ENCODE measurements around the gene ENDOV.

The ENDOV gene

GRCh38 chr17:80454557-80455335 is 39.8 kb downstream of the ENDOV start:
- no peaks in the 10 kb centered on the region for H3K9me3 ChIP-seq (ENCODE audit: control insufficient read depth, low read length)
- peaks cover 17% of the 10 kb centered on the region for H3K27me3 ChIP-seq (replicated peaks; ENCODE audit: control insufficient read depth, insufficient read depth, low read length)
- DNase-seq (ENCODE audit: low read depth) = peak; percentile 99
- H3K4me3 ChIP-seq (ENCODE audit: low read length) = peak overlapping the region; percentile 91
- H3K36me3 ChIP-seq (ENCODE audit: control insufficient read depth, insufficient read depth, low read length, severe bottlenecking) = no peaks in the 10 kb centered on the region
- H3K4me1 ChIP-seq (ENCODE audit: control insufficient read depth, insufficient read depth, low read length) = peaks cover 37% of the 10 kb centered on the region
- peak overlapping the region; percentile 95 for H3K9ac ChIP-seq (ENCODE audit: low read length)

- H3K4me1 ChIP-seq (ENCODE audit: control insufficient read depth, insufficient read depth, low read length) = peaks cover 37% of the 10 kb centered on the region
- peak overlapping the region; percentile 95 for H3K9ac ChIP-seq (ENCODE audit: low read length)
- peak overlapping the region; percentile 91 for H3K4me3 ChIP-seq (ENCODE audit: low read length)
- DNase-seq (ENCODE audit: low read depth) = peak; percentile 82
- no peaks in the 10 kb centered on the region for H3K9me3 ChIP-seq (ENCODE audit: control insufficient read depth, low read length)
- no peaks in the 10 kb centered on the region for H3K36me3 ChIP-seq (ENCODE audit: control insufficient read depth, insufficient read depth, low read length, severe bottlenecking)
- peaks cover 18% of the 10 kb centered on the region for H3K27me3 ChIP-seq (replicated peaks; ENCODE audit: control insufficient read depth, insufficient read depth, low read length)
Observed at GRCh38 chr17:80455336-80455710, 40.4 kb downstream of the ENDOV start.

GRCh38 chr17:80455784-80456183 is 40.8 kb downstream of the ENDOV start:
- Histone ChIP-seq H3K27me3 (replicated peaks; ENCODE audit: control insufficient read depth, insufficient read depth, low read length) (peaks cover 18% of the 10 kb centered on the region), H3K9me3 (ENCODE audit: control insufficient read depth, low read length) (no peaks in the 10 kb centered on the region), H3K4me1 (ENCODE audit: control insufficient read depth, insufficient read depth, low read length) (peaks cover 39% of the 10 kb centered on the region), H3K36me3 (ENCODE audit: control insufficient read depth, insufficient read depth, low read length, severe bottlenecking) (no peaks in the 10 kb centered on the region), H3K4me3 (ENCODE audit: low read length) (peak overlapping the region; percentile 91), H3K9ac (ENCODE audit: low read length) (peak overlapping the region; percentile 95)
- no peak for DNase-seq (ENCODE audit: low read depth)

- H3K4me3 ChIP-seq (ENCODE audit: low read length) = peak overlapping the region; percentile 52
Observed at GRCh38 chr17:80456465-80457235, 41.7 kb downstream of the ENDOV start.

GRCh38 chr17:80457236-80457856 is 42.4 kb downstream of the ENDOV start:
- no peaks in the 10 kb centered on the region for H3K36me3 ChIP-seq (ENCODE audit: control insufficient read depth, insufficient read depth, low read length, severe bottlenecking)
- peak overlapping the region; percentile 52 for H3K4me3 ChIP-seq (ENCODE audit: low read length)
- peak overlapping the region; percentile 25 for H3K9ac ChIP-seq (ENCODE audit: low read length)
- H3K9me3 ChIP-seq (ENCODE audit: control insufficient read depth, low read length) = no peaks in the 10 kb centered on the region
- H3K4me1 ChIP-seq (ENCODE audit: control insufficient read depth, insufficient read depth, low read length) = peaks cover 40% of the 10 kb centered on the region
- DNase-seq (ENCODE audit: low read depth) = no peak
- H3K27me3 ChIP-seq (replicated peaks; ENCODE audit: control insufficient read depth, insufficient read depth, low read length) = peaks cover 28% of the 10 kb centered on the region

More at GRCh38 chr17:80456465-80457235, 41.7 kb downstream of the ENDOV start:
- no peaks in the 10 kb centered on the region for H3K9me3 ChIP-seq (ENCODE audit: control insufficient read depth, low read length)
- no peak for DNase-seq (ENCODE audit: low read depth)
- H3K9ac ChIP-seq (ENCODE audit: low read length) = peak overlapping the region; percentile 25
- peaks cover 21% of the 10 kb centered on the region for H3K27me3 ChIP-seq (replicated peaks; ENCODE audit: control insufficient read depth, insufficient read depth, low read length)
- H3K4me1 ChIP-seq (ENCODE audit: control insufficient read depth, insufficient read depth, low read length) = peaks cover 40% of the 10 kb centered on the region
- no peaks in the 10 kb centered on the region for H3K36me3 ChIP-seq (ENCODE audit: control insufficient read depth, insufficient read depth, low read length, severe bottlenecking)

- no peak for DNase-seq (ENCODE audit: low read depth)
- H3K27me3 ChIP-seq (replicated peaks; ENCODE audit: control insufficient read depth, insufficient read depth, low read length) = peaks cover 31% of the 10 kb centered on the region
- no peak overlapping the region for H3K4me3 ChIP-seq (ENCODE audit: low read length)
- H3K9me3 ChIP-seq (ENCODE audit: control insufficient read depth, low read length) = no peaks in the 10 kb centered on the region
- no peak overlapping the region for H3K9ac ChIP-seq (ENCODE audit: low read length)
- H3K4me1 ChIP-seq (ENCODE audit: control insufficient read depth, insufficient read depth, low read length) = peaks cover 36% of the 10 kb centered on the region
- H3K36me3 ChIP-seq (ENCODE audit: control insufficient read depth, insufficient read depth, low read length, severe bottlenecking) = no peaks in the 10 kb centered on the region
Observed at GRCh38 chr17:80458016-80458415, 43.0 kb downstream of the ENDOV start.

- Histone ChIP-seq H3K9me3 (ENCODE audit: control insufficient read depth, low read length) (no peaks in the 10 kb centered on the region), H3K4me3 (ENCODE audit: low read length) (no peak overlapping the region), H3K4me1 (ENCODE audit: control insufficient read depth, insufficient read depth, low read length) (peaks cover 24% of the 10 kb centered on the region), H3K36me3 (ENCODE audit: control insufficient read depth, insufficient read depth, low read length, severe bottlenecking) (no peaks in the 10 kb centered on the region), H3K9ac (ENCODE audit: low read length) (no peak overlapping the region), H3K27me3 (replicated peaks; ENCODE audit: control insufficient read depth, insufficient read depth, low read length) (peaks cover 42% of the 10 kb centered on the region)
- no peak for DNase-seq (ENCODE audit: low read depth)
Observed at GRCh38 chr17:80459234-80459633, 44.3 kb downstream of the ENDOV start.

- H3K4me1 ChIP-seq (ENCODE audit: control insufficient read depth, insufficient read depth, low read length) = peaks cover 21% of the 10 kb centered on the region
- no peak overlapping the region for H3K4me3 ChIP-seq (ENCODE audit: low read length)
- no peak overlapping the region for H3K9ac ChIP-seq (ENCODE audit: low read length)
- H3K9me3 ChIP-seq (ENCODE audit: control insufficient read depth, low read length) = no peaks in the 10 kb centered on the region
- H3K36me3 ChIP-seq (ENCODE audit: control insufficient read depth, insufficient read depth, low read length, severe bottlenecking) = no peaks in the 10 kb centered on the region
- no peak for DNase-seq (ENCODE audit: low read depth)
- H3K27me3 ChIP-seq (replicated peaks; ENCODE audit: control insufficient read depth, insufficient read depth, low read length) = peaks cover 53% of the 10 kb centered on the region
Observed at GRCh38 chr17:80460429-80460834, 45.5 kb downstream of the ENDOV start.

GRCh38 chr17:80461528-80462160 is 46.7 kb downstream of the ENDOV start:
- H3K36me3 ChIP-seq (ENCODE audit: control insufficient read depth, insufficient read depth, low read length, severe bottlenecking) = no peaks in the 10 kb centered on the region
- no peak overlapping the region for H3K4me3 ChIP-seq (ENCODE audit: low read length)
- peaks cover 63% of the 10 kb centered on the region for H3K27me3 ChIP-seq (replicated peaks; ENCODE audit: control insufficient read depth, insufficient read depth, low read length)
- no peak overlapping the region for H3K9ac ChIP-seq (ENCODE audit: low read length)
- no peaks in the 10 kb centered on the region for H3K9me3 ChIP-seq (ENCODE audit: control insufficient read depth, low read length)
- no peak for DNase-seq (ENCODE audit: low read depth)
- peaks cover 11% of the 10 kb centered on the region for H3K4me1 ChIP-seq (ENCODE audit: control insufficient read depth, insufficient read depth, low read length)

GRCh38 chr17:80463784-80464400 is 48.9 kb downstream of the ENDOV start:
- Histone ChIP-seq H3K4me3 (ENCODE audit: low read length) (no peak overlapping the region), H3K9ac (ENCODE audit: low read length) (no peak overlapping the region), H3K9me3 (ENCODE audit: control insufficient read depth, low read length) (no peaks in the 10 kb centered on the region), H3K27me3 (replicated peaks; ENCODE audit: control insufficient read depth, insufficient read depth, low read length) (peaks cover 77% of the 10 kb centered on the region), H3K36me3 (ENCODE audit: control insufficient read depth, insufficient read depth, low read length, severe bottlenecking) (no peaks in the 10 kb centered on the region), H3K4me1 (ENCODE audit: control insufficient read depth, insufficient read depth, low read length) (peaks cover 3% of the 10 kb centered on the region)
- DNase-seq (ENCODE audit: low read depth) = no peak
